ENCODE data around the gene ZNF134. TPM values are rescaled to one million over a fixed set of nuclear protein-coding genes. Genes with fewer than 3 reads are reported as not detected.

ZNF134 gene
- total RNA-seq, 3 donors from 2014 or later (not counting 1 experiment from before 2014, with no cell fraction given), result 18.5 to 22.0 (median 20.5) TPM

DNA sequence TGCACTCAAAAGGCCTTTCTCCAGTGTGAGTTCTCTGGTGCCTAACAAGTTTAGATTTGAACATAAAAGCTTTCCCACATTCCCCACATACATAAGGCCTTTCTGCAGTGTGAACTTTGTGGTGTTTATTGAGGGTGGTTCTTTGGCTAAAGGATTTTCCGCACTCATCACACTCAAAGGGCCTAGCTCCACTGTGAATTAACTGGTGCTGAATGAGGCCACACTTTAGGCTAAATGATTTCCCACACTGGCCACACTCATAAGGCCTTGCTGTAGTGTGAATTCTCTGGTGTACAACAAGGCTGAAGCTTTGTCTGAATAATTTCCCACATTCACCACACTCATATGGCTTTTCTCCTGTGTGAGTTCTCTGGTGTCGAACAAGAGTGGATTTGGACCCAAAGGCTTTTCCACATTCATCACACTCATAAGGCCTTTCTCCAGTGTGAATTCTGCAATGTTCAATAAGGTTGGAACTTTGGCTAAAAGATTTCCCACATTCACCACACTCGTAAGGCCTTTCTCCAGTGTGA, 41.6 kb upstream of the ZNF134 start:
- DNase-seq, result no peak
- Histone ChIP-seq H3K27ac (ENCODE audit: low read length) (no peak overlapping the region), H3K4me3 (ENCODE audit: low read length) (no peak overlapping the region), H3K27me3 (ENCODE audit: control insufficient read depth, insufficient read depth, low read length) (no peaks in the 10 kb centered on the region), H3K4me1 (ENCODE audit: control insufficient read depth, insufficient read depth, low read length) (no peaks in the 10 kb centered on the region), H3K9me3 (ENCODE audit: control insufficient read depth, insufficient read depth, low read length) (peaks cover 91% of the 10 kb centered on the region), H3K36me3 (ENCODE audit: control insufficient read depth, insufficient read depth, low read length) (peaks cover 43% of the 10 kb centered on the region)
- H3K9me3 Mint-ChIP-seq, result peaks cover 18 to 29% of the 10 kb centered on the region in 2 donors
- peaks cover 40% of the 10 kb centered on the region for H3K36me3 Mint-ChIP-seq
- WGBS (ENCODE audit: insufficient coverage), result 100% methylated on average over 1 of the region's 3 CpGs
- TF ChIP-seq, protein P1, sequence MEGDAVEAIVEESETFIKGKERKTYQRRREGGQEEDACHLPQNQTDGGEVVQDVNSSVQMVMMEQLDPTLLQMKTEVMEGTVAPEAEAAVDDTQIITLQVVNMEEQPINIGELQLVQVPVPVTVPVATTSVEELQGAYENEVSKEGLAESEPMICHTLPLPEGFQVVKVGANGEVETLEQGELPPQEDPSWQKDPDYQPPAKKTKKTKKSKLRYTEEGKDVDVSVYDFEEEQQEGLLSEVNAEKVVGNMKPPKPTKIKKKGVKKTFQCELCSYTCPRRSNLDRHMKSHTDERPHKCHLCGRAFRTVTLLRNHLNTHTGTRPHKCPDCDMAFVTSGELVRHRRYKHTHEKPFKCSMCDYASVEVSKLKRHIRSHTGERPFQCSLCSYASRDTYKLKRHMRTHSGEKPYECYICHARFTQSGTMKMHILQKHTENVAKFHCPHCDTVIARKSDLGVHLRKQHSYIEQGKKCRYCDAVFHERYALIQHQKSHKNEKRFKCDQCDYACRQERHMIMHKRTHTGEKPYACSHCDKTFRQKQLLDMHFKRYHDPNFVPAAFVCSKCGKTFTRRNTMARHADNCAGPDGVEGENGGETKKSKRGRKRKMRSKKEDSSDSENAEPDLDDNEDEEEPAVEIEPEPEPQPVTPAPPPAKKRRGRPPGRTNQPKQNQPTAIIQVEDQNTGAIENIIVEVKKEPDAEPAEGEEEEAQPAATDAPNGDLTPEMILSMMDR (IDR thresholded peaks at IDR 0.05), result no peak
- H3K4me1 Mint-ChIP-seq, result peaks cover 12 to 16% of the 10 kb centered on the region in 2 donors
- H3K27ac Mint-ChIP-seq, result no peak overlapping the region
- intact Hi-C loops (cut with micrococcal nuclease), result no loop called here
- no peak for ATAC-seq
- H3K4me3 Mint-ChIP-seq, result no peak overlapping the region
- H3K27me3 Mint-ChIP-seq (ENCODE audit: low read depth in 2 of 2), result no peaks in the 10 kb centered on the region

DNA sequence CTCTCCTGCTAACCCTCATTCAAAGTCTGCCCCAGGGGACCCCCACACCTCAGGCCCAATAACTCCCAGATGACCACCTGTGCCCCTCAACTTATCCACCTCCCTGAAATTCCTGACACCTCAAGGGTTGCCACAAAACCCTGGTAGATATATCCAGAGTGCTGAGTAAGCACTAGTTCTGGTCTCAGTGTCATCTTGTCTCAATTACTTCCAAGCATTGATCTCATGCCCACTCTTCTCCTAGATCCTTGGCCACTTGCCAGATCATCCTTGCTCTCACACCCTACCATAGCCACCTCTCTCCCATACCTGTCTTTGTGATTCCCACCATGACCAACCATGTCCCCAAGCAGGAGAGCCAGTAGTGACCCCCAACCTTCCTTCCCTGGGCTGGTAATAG, 37.4 kb upstream of the ZNF134 start:
- Mint-ChIP-seq H3K4me3 (peak overlapping the region; percentile 54), H3K27me3 (ENCODE audit: low read depth in 2 of 2) (no peaks in the 10 kb centered on the region), H3K9me3 (peaks cover 16 to 21% of the 10 kb centered on the region in 2 donors), H3K4me1 (peaks cover 24 to 26% of the 10 kb centered on the region in 2 donors), H3K27ac (no peak overlapping the region), H3K36me3 (peaks cover 41% of the 10 kb centered on the region)
- DNase-seq, result no peak
- intact Hi-C loops (cut with micrococcal nuclease), result no loop called here
- ATAC-seq, result no peak
- no peak overlapping the region for H3K4me3 ChIP-seq (ENCODE audit: low read length)
- no peak overlapping the region for H3K27ac ChIP-seq (ENCODE audit: low read length)
- peaks cover 43% of the 10 kb centered on the region for H3K36me3 ChIP-seq (ENCODE audit: control insufficient read depth, insufficient read depth, low read length)
- peaks cover 8% of the 10 kb centered on the region for H3K4me1 ChIP-seq (ENCODE audit: control insufficient read depth, insufficient read depth, low read length)
- H3K9me3 ChIP-seq (ENCODE audit: control insufficient read depth, insufficient read depth, low read length), result peaks cover 58% of the 10 kb centered on the region
- H3K27me3 ChIP-seq (ENCODE audit: control insufficient read depth, insufficient read depth, low read length), result no peaks in the 10 kb centered on the region
- TF ChIP-seq, protein P1 (IDR thresholded peaks at IDR 0.05), result no peak

DNA sequence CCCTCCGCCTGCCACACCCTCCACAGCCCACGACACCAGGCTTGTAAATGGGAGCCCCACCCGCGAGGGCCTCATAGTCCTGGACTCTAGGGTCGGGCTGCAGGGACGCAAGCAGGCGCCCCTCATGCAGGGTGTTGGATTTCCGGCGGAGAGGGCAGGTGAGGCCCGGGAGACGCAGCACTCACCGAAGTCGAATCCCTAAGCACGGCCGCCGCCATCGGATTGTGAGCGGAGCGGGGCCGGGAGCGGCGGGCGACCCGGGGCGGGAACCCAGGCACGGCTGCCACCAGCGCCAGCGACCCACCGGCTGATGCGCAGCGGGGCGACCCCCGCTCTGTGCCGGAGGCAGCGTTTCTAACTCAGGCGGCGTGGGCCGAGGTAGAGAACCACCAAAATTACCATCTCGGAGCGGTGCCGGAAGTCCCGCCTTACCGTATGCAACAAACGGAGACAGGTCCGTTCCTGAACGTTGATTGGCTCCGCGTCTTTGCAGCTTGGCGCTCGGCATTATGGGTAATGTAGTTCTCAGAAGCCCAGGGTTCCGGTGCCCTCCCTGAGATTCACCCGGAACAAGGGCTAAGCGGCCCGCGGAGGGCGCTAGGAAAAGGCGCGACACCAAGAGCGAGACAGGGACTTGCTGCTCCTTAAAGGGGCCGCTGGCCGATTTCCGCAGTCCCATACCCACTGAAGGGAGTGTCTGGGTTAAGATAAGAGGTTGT, 35.4 kb upstream of the ZNF134 start, which contains the start of gene ZNF416:
Gene ZNF416, minus strand, starts transcription at position 425 of the 719 bp plus-strand sequence. Its CDS starts 207 bp downstream, at position 218.
- peaks cover 40% of the 10 kb centered on the region for H3K36me3 Mint-ChIP-seq
- under 1% methylated on average over 62 of the region's 62 CpGs for WGBS (ENCODE audit: insufficient coverage)
- TF ChIP-seq, protein P1 (IDR thresholded peaks at IDR 0.05), result no peak
- Histone ChIP-seq H3K36me3 (ENCODE audit: control insufficient read depth, insufficient read depth, low read length) (peaks cover 28% of the 10 kb centered on the region), H3K9me3 (ENCODE audit: control insufficient read depth, insufficient read depth, low read length) (peaks cover 56% of the 10 kb centered on the region), H3K27ac (ENCODE audit: low read length) (peak within 1 kb of the TSS; percentile 36), H3K4me3 (ENCODE audit: low read length) (peak within 1 kb of the TSS; percentile 52), H3K27me3 (ENCODE audit: control insufficient read depth, insufficient read depth, low read length) (no peaks in the 10 kb centered on the region), H3K4me1 (ENCODE audit: control insufficient read depth, insufficient read depth, low read length) (peaks cover 15% of the 10 kb centered on the region)
- peak within 1 kb of the TSS; percentile 83 to 91 for H3K27ac Mint-ChIP-seq
- peaks cover 26 to 27% of the 10 kb centered on the region in 2 donors for H3K4me1 Mint-ChIP-seq
- peaks cover 16 to 23% of the 10 kb centered on the region in 2 donors for H3K9me3 Mint-ChIP-seq
- peak within 1 kb of the TSS; percentile 85 for H3K4me3 Mint-ChIP-seq
- H3K27me3 Mint-ChIP-seq (ENCODE audit: low read depth in 2 of 2), result no peaks in the 10 kb centered on the region
- ATAC-seq, result peak; percentile 98
- peak; percentile 88 to 99 for DNase-seq
- intact Hi-C loops (cut with micrococcal nuclease), result loop anchor here (1.0 to 2.0 kb wide), 8 partner anchors 19 to 189 kb away; partner anchors contain the start of genes ZNF211, ZNF419, ZNF548 and ZNF549
